ENCODE data around the gene CNOT6L. TPM values are rescaled to one million over a fixed set of nuclear protein-coding genes. Genes with fewer than 3 reads are reported as not detected.

The CNOT6L gene
- total RNA-seq, 1 donor from 2014 or later: 30.2 TPM

GRCh38 chr4:77834403-77834802 lies 15.2 kb upstream of the CNOT6L start:
- Mint-ChIP-seq H3K27me3 (ENCODE audit: low read depth) (peaks cover 6% of the 10 kb centered on the region), H3K4me3 (no peak overlapping the region)

DNA sequence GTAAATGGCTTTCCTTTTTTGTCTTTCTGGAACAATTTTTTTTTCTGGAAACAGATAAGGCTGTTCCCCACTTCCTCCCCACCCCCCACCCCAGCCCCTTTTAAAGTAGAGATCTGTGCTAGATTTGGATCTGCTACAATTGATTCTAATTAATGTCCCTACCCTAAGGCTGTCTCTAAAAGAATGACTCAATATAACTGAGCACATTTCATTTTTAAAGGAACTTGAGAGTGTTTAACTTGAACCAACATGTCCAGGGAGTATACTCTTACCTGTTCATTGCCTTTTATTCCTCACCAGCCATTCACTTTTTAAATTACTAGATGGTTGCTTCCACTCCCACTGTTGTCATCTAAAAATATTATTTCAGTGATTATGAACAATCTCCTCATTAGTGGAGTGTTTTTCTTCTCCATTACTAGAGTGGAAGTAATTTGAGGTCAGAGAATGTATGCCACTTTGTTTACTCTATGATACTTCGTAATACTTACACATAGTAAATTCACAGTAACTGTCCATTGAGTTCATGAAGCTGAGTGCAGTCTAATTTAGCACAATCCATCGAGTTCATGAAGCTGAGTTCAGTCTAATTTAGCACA lies 14.1 kb upstream of the CNOT6L start:
- H3K36me3 Mint-ChIP-seq (ENCODE audit: low read depth): no peaks in the 10 kb centered on the region
- H3K27me3 Mint-ChIP-seq (ENCODE audit: low read depth): peaks cover 13% of the 10 kb centered on the region
- TF ChIP-seq CTCF (conservative IDR thresholded peaks at IDR 0.05): no peak
- no peak overlapping the region for H3K27ac Mint-ChIP-seq (ENCODE audit: unreplicated experiment)
- no peak overlapping the region for H3K4me3 Mint-ChIP-seq
- no peaks in the 10 kb centered on the region for H3K4me1 Mint-ChIP-seq
- no peak for DNase-seq (ENCODE audit: low read depth, low spot score)
- no peaks in the 10 kb centered on the region for H3K9me3 Mint-ChIP-seq

More at GRCh38 chr4:77834403-77834802, 15.2 kb upstream of the CNOT6L start:
- Mint-ChIP-seq H3K9me3 (no peaks in the 10 kb centered on the region), H3K4me1 (no peaks in the 10 kb centered on the region), H3K27ac (ENCODE audit: unreplicated experiment) (no peak overlapping the region), H3K36me3 (ENCODE audit: low read depth) (no peaks in the 10 kb centered on the region)
- TF ChIP-seq CTCF (conservative IDR thresholded peaks at IDR 0.05): no peak
- DNase-seq (ENCODE audit: low read depth, low spot score): no peak

DNA sequence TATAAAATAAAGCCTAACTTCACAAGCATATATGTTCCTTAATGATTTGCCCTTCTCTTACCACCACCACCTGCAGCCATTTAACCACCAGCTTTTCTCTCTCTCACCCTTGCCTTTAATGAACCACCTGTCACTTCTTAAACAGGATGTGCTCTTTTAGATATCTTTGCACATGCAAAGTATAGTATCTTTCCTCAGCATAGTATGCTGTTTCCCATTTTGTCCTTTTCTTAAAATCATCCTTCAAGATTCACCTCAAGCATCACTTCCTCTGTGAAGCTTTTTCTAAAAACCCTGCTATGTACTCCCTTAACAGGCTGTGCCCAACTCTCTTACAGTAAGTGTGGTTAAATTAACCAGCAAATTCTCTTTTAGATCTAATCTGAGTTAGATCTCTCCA lies 8.2 kb upstream of the CNOT6L start:
- Mint-ChIP-seq H3K4me1 (no peaks in the 10 kb centered on the region), H3K9me3 (no peaks in the 10 kb centered on the region), H3K36me3 (ENCODE audit: low read depth) (no peaks in the 10 kb centered on the region), H3K4me3 (no peak overlapping the region), H3K27ac (ENCODE audit: unreplicated experiment) (no peak overlapping the region), H3K27me3 (ENCODE audit: low read depth) (peaks cover 7% of the 10 kb centered on the region)
- DNase-seq (ENCODE audit: low read depth, low spot score): no peak
- TF ChIP-seq CTCF (conservative IDR thresholded peaks at IDR 0.05): no peak

DNA sequence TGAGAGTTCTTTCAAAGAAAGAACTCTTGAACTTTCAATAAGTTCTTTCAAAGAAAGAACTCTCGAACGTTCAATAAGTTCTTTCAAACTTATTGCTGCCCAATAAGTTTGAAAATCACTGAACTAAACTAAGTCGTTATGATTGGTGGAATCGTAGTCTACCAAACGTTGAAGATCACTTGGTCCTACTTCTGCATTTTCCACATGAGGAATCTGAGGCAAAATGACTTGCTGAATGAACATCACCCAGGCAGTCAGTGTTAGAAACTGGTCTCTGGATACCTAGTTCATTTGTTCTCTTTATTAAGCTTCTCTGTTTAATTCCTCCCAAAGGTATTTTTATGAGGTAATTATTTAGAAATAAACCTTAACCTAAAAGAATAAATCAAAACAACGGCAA lies 7.1 kb upstream of the CNOT6L start:
- Mint-ChIP-seq H3K4me3 (no peak overlapping the region), H3K27ac (ENCODE audit: unreplicated experiment) (no peak overlapping the region), H3K9me3 (no peaks in the 10 kb centered on the region), H3K4me1 (peaks cover 2% of the 10 kb centered on the region), H3K27me3 (ENCODE audit: low read depth) (peaks cover 7% of the 10 kb centered on the region), H3K36me3 (ENCODE audit: low read depth) (no peaks in the 10 kb centered on the region)
- no peak for TF ChIP-seq CTCF (conservative IDR thresholded peaks at IDR 0.05)
- no peak for DNase-seq (ENCODE audit: low read depth, low spot score)

DNA sequence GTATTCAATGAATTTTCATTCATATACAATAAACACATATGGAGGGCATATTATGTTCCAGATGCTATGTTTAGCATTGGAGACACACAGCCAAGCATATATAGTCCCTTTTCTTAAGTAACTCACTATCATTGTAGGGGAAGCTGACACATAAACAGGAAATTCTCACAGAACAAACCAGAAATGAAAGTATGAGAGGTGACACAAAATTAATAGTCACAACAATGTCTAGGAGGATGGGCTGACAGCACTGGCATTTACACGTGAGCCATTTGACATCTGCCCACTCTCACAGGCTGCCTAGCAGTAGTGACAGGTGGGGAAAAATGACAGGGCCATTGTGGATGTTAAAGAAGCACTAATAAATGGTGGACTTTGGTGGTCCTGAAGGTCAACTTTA lies 2.6 kb upstream of the CNOT6L start:
- Mint-ChIP-seq H3K36me3 (ENCODE audit: low read depth) (no peaks in the 10 kb centered on the region), H3K4me3 (peak overlapping the region; percentile 99), H3K27me3 (ENCODE audit: low read depth) (no peaks in the 10 kb centered on the region), H3K9me3 (no peaks in the 10 kb centered on the region), H3K27ac (ENCODE audit: unreplicated experiment) (no peak overlapping the region), H3K4me1 (peaks cover 25% of the 10 kb centered on the region)
- TF ChIP-seq CTCF (conservative IDR thresholded peaks at IDR 0.05): no peak
- DNase-seq (ENCODE audit: low read depth, low spot score): no peak

All from neural crest cell (in vitro differentiated cells).